ENCODE results near the gene SLC35B3.
"Not testable (repeated sequence)": the region's sequence is repeated elsewhere in the genome, so short reads cannot be mapped to it uniquely, and the experiment has no call there.

The SLC35B3 gene

DNA sequence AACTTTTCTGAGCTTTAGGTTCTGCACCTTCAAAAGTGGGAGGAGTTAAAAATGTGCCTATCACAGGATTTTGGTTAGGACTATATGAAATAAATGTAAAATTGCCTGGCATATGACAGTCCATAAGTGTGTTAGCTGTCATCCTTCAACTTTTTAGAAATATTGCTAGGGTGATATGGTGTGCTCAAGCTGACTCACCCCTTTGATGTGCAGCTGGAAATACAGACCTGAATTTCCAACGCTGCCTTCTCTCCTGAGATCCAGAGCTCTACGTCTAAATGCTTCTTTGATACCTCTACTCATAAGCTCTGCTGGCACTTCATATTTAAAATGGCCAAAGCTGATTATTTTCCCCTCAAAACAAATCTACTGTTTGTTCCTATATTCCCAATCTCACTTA, 2.7 kb downstream of the SLC35B3 start:
- H3K9me3 ChIP-seq (ENCODE audit: low read length) = peaks cover 2% of the 10 kb centered on the region; the same call in 1 of the 2 replicates
- H2AFZ ChIP-seq (ENCODE audit: low read length) = no peak overlapping the region
- peaks cover 22% of the 10 kb centered on the region for H3K4me1 ChIP-seq (ENCODE audit: insufficient read depth, low read length, severe bottlenecking)
- no peak for TF ChIP-seq EZH2 (IDR thresholded peaks at IDR 0.05; ENCODE audit: borderline replicate concordance, low read length)
- TF ChIP-seq, protein P1, sequence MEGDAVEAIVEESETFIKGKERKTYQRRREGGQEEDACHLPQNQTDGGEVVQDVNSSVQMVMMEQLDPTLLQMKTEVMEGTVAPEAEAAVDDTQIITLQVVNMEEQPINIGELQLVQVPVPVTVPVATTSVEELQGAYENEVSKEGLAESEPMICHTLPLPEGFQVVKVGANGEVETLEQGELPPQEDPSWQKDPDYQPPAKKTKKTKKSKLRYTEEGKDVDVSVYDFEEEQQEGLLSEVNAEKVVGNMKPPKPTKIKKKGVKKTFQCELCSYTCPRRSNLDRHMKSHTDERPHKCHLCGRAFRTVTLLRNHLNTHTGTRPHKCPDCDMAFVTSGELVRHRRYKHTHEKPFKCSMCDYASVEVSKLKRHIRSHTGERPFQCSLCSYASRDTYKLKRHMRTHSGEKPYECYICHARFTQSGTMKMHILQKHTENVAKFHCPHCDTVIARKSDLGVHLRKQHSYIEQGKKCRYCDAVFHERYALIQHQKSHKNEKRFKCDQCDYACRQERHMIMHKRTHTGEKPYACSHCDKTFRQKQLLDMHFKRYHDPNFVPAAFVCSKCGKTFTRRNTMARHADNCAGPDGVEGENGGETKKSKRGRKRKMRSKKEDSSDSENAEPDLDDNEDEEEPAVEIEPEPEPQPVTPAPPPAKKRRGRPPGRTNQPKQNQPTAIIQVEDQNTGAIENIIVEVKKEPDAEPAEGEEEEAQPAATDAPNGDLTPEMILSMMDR (IDR thresholded peaks at IDR 0.05; ENCODE audit: low read length) = no peak
- H3K9ac ChIP-seq (ENCODE audit: low read length) = no peak overlapping the region
- H3K79me2 ChIP-seq (ENCODE audit: insufficient read depth, low read length) = peaks cover 20% of the 10 kb centered on the region
- no peaks in the 10 kb centered on the region for H3K9me2 ChIP-seq (ENCODE audit: low read depth, low read length)
- H4K20me1 ChIP-seq (ENCODE audit: insufficient read depth, low read length) = no peaks in the 10 kb centered on the region
- no peak overlapping the region for H3K27ac ChIP-seq (ENCODE audit: low read depth, low read length, poor library complexity, severe bottlenecking)
- H3K36me3 ChIP-seq (ENCODE audit: insufficient read depth, low read length) = peaks cover 35% of the 10 kb centered on the region
- H3K4me3 ChIP-seq (ENCODE audit: low read depth, low read length, poor library complexity, severe bottlenecking) = no peak overlapping the region
- no peak overlapping the region for H3K4me2 ChIP-seq (ENCODE audit: low read length)
- no peaks in the 10 kb centered on the region for H3F3A ChIP-seq (ENCODE audit: insufficient read depth, low read length)
- no peaks in the 10 kb centered on the region for H3K27me3 ChIP-seq (ENCODE audit: insufficient read depth, low read length)

DNA sequence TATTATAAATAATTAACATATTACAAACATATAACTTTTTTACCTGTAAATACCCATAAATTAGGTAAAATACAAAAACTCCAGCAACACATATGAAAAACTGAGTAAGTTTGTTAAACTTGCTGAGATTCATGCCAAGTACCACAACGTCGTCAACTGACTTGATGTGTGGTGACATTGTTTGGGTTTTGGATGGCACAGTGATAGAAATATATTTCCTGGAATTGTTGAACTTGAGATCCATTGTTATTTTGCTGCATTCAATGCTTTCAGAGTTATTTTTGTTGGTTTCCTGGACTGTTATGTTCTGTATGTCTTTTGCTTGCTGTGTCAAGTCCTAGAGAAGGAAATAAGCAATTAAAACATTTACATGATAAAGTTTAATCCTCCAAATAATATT, 5.5 kb downstream of the SLC35B3 start:
- no peak overlapping the region for H3K4me2 ChIP-seq (ENCODE audit: low read length)
- H3K4me3 ChIP-seq (ENCODE audit: low read depth, low read length, poor library complexity, severe bottlenecking) = no peak overlapping the region
- H2AFZ ChIP-seq (ENCODE audit: low read length) = no peak overlapping the region
- H3K4me1 ChIP-seq (ENCODE audit: insufficient read depth, low read length, severe bottlenecking) = peaks cover 15% of the 10 kb centered on the region
- no peaks in the 10 kb centered on the region for H4K20me1 ChIP-seq (ENCODE audit: insufficient read depth, low read length)
- no peaks in the 10 kb centered on the region for H3K9me2 ChIP-seq (ENCODE audit: low read depth, low read length)
- no peaks in the 10 kb centered on the region for H3F3A ChIP-seq (ENCODE audit: insufficient read depth, low read length)
- H3K27me3 ChIP-seq (ENCODE audit: insufficient read depth, low read length) = no peaks in the 10 kb centered on the region
- H3K9me3 ChIP-seq (ENCODE audit: low read length) = 0 out of 2 replicates have a peak, but pooled peaks cover 4% of the 10 kb centered on the region
- no peak overlapping the region for H3K9ac ChIP-seq (ENCODE audit: low read length)
- H3K79me2 ChIP-seq (ENCODE audit: insufficient read depth, low read length) = peaks cover 17% of the 10 kb centered on the region
- no peak for TF ChIP-seq EZH2 (IDR thresholded peaks at IDR 0.05; ENCODE audit: borderline replicate concordance, low read length)
- TF ChIP-seq, protein P1 (IDR thresholded peaks at IDR 0.05; ENCODE audit: low read length) = no peak
- peaks cover 60% of the 10 kb centered on the region for H3K36me3 ChIP-seq (ENCODE audit: insufficient read depth, low read length)
- H3K27ac ChIP-seq (ENCODE audit: low read depth, low read length, poor library complexity, severe bottlenecking) = no peak overlapping the region

DNA sequence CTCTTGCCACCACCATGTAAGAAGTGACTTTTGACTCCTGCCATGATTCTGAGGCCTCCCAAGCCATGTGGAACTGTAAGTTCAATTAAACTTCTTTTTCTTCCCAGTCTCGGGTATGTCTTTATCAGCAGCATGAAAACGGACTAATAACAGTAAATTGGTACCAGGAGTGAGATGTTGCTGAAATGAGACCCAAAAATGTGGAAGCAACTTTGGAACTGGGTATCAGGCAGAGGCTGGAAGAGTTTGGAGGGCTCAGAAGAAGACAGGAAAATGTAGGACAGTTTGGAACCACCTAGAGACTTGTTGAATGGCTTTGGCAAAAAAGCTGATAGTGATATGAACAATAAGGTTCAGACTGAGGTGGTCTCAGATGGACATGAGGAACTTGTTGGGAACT, 8.8 kb downstream of the SLC35B3 start:
- H2AFZ ChIP-seq (ENCODE audit: low read length); H3K79me2 ChIP-seq (ENCODE audit: insufficient read depth, low read length); H3K4me1 ChIP-seq (ENCODE audit: insufficient read depth, low read length, severe bottlenecking); H3K9me2 ChIP-seq (ENCODE audit: low read depth, low read length); H3K4me3 ChIP-seq (ENCODE audit: low read depth, low read length, poor library complexity, severe bottlenecking); H3K9me3 ChIP-seq (ENCODE audit: low read length); H4K20me1 ChIP-seq (ENCODE audit: insufficient read depth, low read length); H3K27me3 ChIP-seq (ENCODE audit: insufficient read depth, low read length); H3K9ac ChIP-seq (ENCODE audit: low read length); H3K4me2 ChIP-seq (ENCODE audit: low read length); H3K27ac ChIP-seq (ENCODE audit: low read depth, low read length, poor library complexity, severe bottlenecking); H3F3A ChIP-seq (ENCODE audit: insufficient read depth, low read length): not testable (repeated sequence)
- peaks cover 64% of the 10 kb centered on the region for H3K36me3 ChIP-seq (ENCODE audit: insufficient read depth, low read length)

DNA sequence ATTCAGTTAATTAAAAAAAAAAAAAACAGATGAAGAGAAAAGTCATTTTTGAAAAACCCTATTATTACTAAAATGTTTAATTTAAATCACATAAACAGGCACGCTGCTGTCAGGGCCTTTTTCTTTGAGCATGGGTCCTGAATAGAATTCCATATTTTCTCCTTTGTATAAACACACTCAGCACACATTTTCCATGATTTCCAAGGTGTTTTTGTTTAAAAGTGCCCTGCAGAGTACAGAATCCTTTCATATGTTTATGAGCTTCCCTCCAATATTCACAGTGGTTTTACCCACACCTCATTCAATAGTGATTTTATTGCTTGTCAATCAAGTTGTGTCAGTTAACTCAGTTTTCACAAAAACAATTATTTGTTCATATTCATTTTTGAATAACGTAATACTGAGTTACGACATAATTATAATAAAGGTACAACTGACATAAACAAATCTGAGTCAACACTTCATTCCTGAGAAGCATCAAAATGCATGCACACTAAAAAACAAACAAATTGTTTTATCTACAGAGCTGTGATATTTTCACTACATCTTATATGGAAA, 15.2 kb downstream of the SLC35B3 start:
- no peaks in the 10 kb centered on the region for H3K9me2 ChIP-seq (ENCODE audit: low read depth, low read length)
- no peaks in the 10 kb centered on the region for H4K20me1 ChIP-seq (ENCODE audit: insufficient read depth, low read length)
- no peak overlapping the region for H3K9ac ChIP-seq (ENCODE audit: low read length)
- H3F3A ChIP-seq (ENCODE audit: insufficient read depth, low read length) = no peaks in the 10 kb centered on the region
- H3K79me2 ChIP-seq (ENCODE audit: insufficient read depth, low read length) = no peaks in the 10 kb centered on the region
- H2AFZ ChIP-seq (ENCODE audit: low read length) = no peak overlapping the region
- H3K36me3 ChIP-seq (ENCODE audit: insufficient read depth, low read length) = peaks cover 36% of the 10 kb centered on the region
- H3K4me1 ChIP-seq (ENCODE audit: insufficient read depth, low read length, severe bottlenecking) = no peaks in the 10 kb centered on the region
- H3K4me3 ChIP-seq (ENCODE audit: low read depth, low read length, poor library complexity, severe bottlenecking) = no peak overlapping the region
- H3K27ac ChIP-seq (ENCODE audit: low read depth, low read length, poor library complexity, severe bottlenecking) = no peak overlapping the region
- TF ChIP-seq, protein P1 (IDR thresholded peaks at IDR 0.05; ENCODE audit: low read length) = no peak
- no peak for TF ChIP-seq EZH2 (IDR thresholded peaks at IDR 0.05; ENCODE audit: borderline replicate concordance, low read length)
- no peaks in the 10 kb centered on the region for H3K9me3 ChIP-seq (ENCODE audit: low read length)
- H3K4me2 ChIP-seq (ENCODE audit: low read length) = no peak overlapping the region
- no peaks in the 10 kb centered on the region for H3K27me3 ChIP-seq (ENCODE audit: insufficient read depth, low read length)

All from OCI-LY1 (cell line).